K562 (cell line): ENCODE measurements around the gene CS. TPM values are rescaled to one million over a fixed set of nuclear protein-coding genes. Genes with fewer than 3 reads are reported as not detected.

Experiments used
- ATAC-seq: fragments of 200-7000 bp; cut with Tn5 transposase; 3 replicates; pipeline ENCODE4 v1.9.1; 2020; ENCODE audit warnings: moderate library complexity
- BruUV-seq: library from RNA; stranded (reverse); fragments of 400-500 nt; replicated peaks from 2 replicates; lab custom pipeline; 2021; lab: Mats Ljungman, UMichigan
- CTCF ChIA-PET: fragments of 300-600 bp; formaldehyde crosslinking; extraction: SDS; loops from one replicate; lab custom pipeline; 2021; ENCODE audit warnings: low intra/inter-chr PET ratio; lab: Yijun Ruan, JAX
- POLR2A ChIA-PET: fragments of 300-600, 350-650 bp; sonication (Branson Sonifier 250); formaldehyde crosslinking; extraction: SDS; loops from one replicate; lab custom pipeline; 2021; ENCODE audit warnings: antibody characterized with exemption, inconsistent platforms; lab: Yijun Ruan, JAX
- DNase-seq, 4 experiments: peaks; one replicate each; pipeline versions ENCODE4 v3.0.0 to v3.0.0-alpha.2; 2011 to 2018; ENCODE audit warnings: low spot score in 3 of 4, mixed read lengths in 3 of 4; ENCODE audit errors: extremely low read depth in 1 of 4
- FAIRE-seq: peaks from 2 replicates; lab custom pipeline; 2011; peaks lifted over from hg19 to GRCh38; lab: Jason Lieb, UNC
- H2AFZ ChIP-seq: 2 replicates; pipeline ENCODE4 v1.6.0; 2011; ENCODE audit warnings: low read depth, low read length, control low read depth, inconsistent platforms
- H3K27ac ChIP-seq: fragments of 200-600 bp; 3 replicates; pipeline ENCODE4 v1.8.0; 2011; ENCODE audit warnings: low read depth, mild to moderate bottlenecking, control low read depth, inconsistent platforms, low read length, moderate library complexity, mixed read lengths; ENCODE audit errors: extremely low read depth
- H3K27me3 ChIP-seq, 2 experiments: fragments of 300-600 bp in 1 of 2; 2 replicates in 1 of 2; 3 replicates in 1 of 2; pipeline versions ENCODE4 v1.6.0 to v1.8.0; 2011; ENCODE audit warnings: inconsistent platforms in 2 of 2, low read length in 2 of 2, mild to moderate bottlenecking in 1 of 2, mixed read lengths in 1 of 2, moderate library complexity in 1 of 2; ENCODE audit not compliant: control insufficient read depth in 2 of 2, insufficient read depth in 2 of 2
- H3K36me3 ChIP-seq: fragments of 300-600 bp; 3 replicates; pipeline ENCODE4 v1.8.0; 2011; ENCODE audit warnings: mild to moderate bottlenecking, low read length, inconsistent platforms; ENCODE audit not compliant: control insufficient read depth, insufficient read depth
- H3K4me1 ChIP-seq, 2 experiments: fragments of 200-600 bp in 1 of 2; replicated peaks in 1 of 2; 2 replicates in 1 of 2; 3 replicates in 1 of 2; pipeline versions ENCODE4 v1.5.1 to v1.8.0; 2011; ENCODE audit warnings: inconsistent platforms in 2 of 2, low read length in 2 of 2, mild to moderate bottlenecking in 1 of 2, mixed read lengths in 1 of 2, moderate library complexity in 1 of 2; ENCODE audit not compliant: control insufficient read depth in 2 of 2, insufficient read depth in 2 of 2
- H3K4me2 ChIP-seq: 2 replicates; pipeline ENCODE4 v1.6.1; 2011; ENCODE audit warnings: low read length, control low read depth, inconsistent platforms, mixed read lengths; ENCODE audit not compliant: insufficient read depth
- H3K4me3 ChIP-seq: fragments of 200-600 bp; sonication (generic), shearing (Covaris generic); 2 replicates; pipeline ENCODE4 v1.5.1; 2016; ENCODE audit warnings: control low read depth, inconsistent platforms
- H3K79me2 ChIP-seq: fragments of 200-600 bp; 3 replicates; pipeline ENCODE4 v1.8.0; 2011; ENCODE audit warnings: low read length, inconsistent platforms; ENCODE audit not compliant: control insufficient read depth, insufficient read depth
- H3K9ac ChIP-seq, 2 experiments: 2 replicates each; pipeline versions ENCODE4 v1.6.0 to v1.6.1; 2011; ENCODE audit warnings: low read depth in 2 of 2, low read length in 2 of 2, control low read depth in 1 of 2, inconsistent platforms in 1 of 2, mild to moderate bottlenecking in 1 of 2, mixed read lengths in 1 of 2; ENCODE audit not compliant: insufficient read depth in 1 of 2
- H3K9me1 ChIP-seq: one replicate; pipeline ENCODE4 v1.6.0; 2011; ENCODE audit warnings: inconsistent platforms, mild to moderate bottlenecking, low read length, moderate library complexity; ENCODE audit not compliant: control insufficient read depth, insufficient read depth
- H3K9me3 ChIP-seq: replicated peaks from 2 replicates; pipeline ENCODE4 v1.5.1; 2011; ENCODE audit warnings: low read depth, low read length, inconsistent platforms; ENCODE audit not compliant: control insufficient read depth, insufficient read depth
- H4K20me1 ChIP-seq: replicated peaks from 2 replicates; pipeline ENCODE4 v1.6.1; 2011; ENCODE audit warnings: low read length, inconsistent platforms, mixed read lengths; ENCODE audit not compliant: control insufficient read depth, insufficient read depth
- CXXC5 ChIP-seq: fragments of 250-450 bp; sonication (Bioruptor Pico); IDR thresholded peaks from 2 replicates; pipeline ENCODE4 v1.8.0; 2022; ENCODE audit warnings: inconsistent platforms, mild to moderate bottlenecking, moderate library complexity
- E2F6 ChIP-seq, 2 experiments: IDR thresholded peaks; 2 replicates each; pipeline ENCODE4 v1.6.1; 2011; ENCODE audit warnings: borderline replicate concordance in 1 of 2, control low read depth in 1 of 2, low read depth in 1 of 2, low read length in 1 of 2, mild to moderate bottlenecking in 1 of 2, mixed read lengths in 1 of 2, moderate library complexity in 1 of 2; ENCODE audit not compliant: insufficient read depth in 1 of 2, insufficient read length in 1 of 2, poor library complexity in 1 of 2, severe bottlenecking in 1 of 2; ENCODE audit errors: extremely low read depth in 1 of 2
- FOXA3 ChIP-seq, 2 experiments: fragments of 450-650 bp in 1 of 2; sonication (generic) in 1 of 2; formaldehyde crosslinking; IDR thresholded peaks in 1 of 2; conservative IDR thresholded peaks in 1 of 2; 2 replicates each; pipeline versions ENCODE4 v1.4.0 to v1.8.0; 2020 to 2022; ENCODE audit warnings: mild to moderate bottlenecking in 2 of 2, missing genetic modification reagents in 1 of 2
- FOXM1 ChIP-seq, 2 experiments: fragments of 450-650 bp in 1 of 2; sonication (generic) in 1 of 2; formaldehyde crosslinking in 1 of 2; IDR thresholded peaks; 2 replicates each; pipeline versions ENCODE4 v1.6.1 to v1.9.0; 2017 to 2022; ENCODE audit warnings: low read depth in 2 of 2, mild to moderate bottlenecking in 2 of 2, missing genetic modification reagents in 1 of 2, moderate library complexity in 1 of 2
- MED1 ChIP-seq: sonication (generic); formaldehyde crosslinking; IDR thresholded peaks from 2 replicates; pipeline ENCODE4 v1.8.1; 2023; ENCODE audit warnings: missing genetic modification reagents, borderline replicate concordance
- NR2C1 ChIP-seq, 2 experiments: fragments of 450-650 bp; IDR thresholded peaks; 2 replicates each; pipeline ENCODE4 v1.6.1; 2017; ENCODE audit warnings: mild to moderate bottlenecking in 2 of 2, antibody characterized with exemption in 1 of 2, inconsistent platforms in 1 of 2, missing compliant biosample characterization in 1 of 2, missing genetic modification characterization in 1 of 2
- NUFIP1 ChIP-seq: fragments of 450-650 bp; IDR thresholded peaks from 2 replicates; pipeline ENCODE4 v1.6.1; 2018; ENCODE audit not compliant: partially characterized antibody
- PHF20 ChIP-seq: fragments of 450-650 bp; IDR thresholded peaks from 2 replicates; pipeline ENCODE4 v1.6.1; 2018; ENCODE audit not compliant: partially characterized antibody
- SAP30 ChIP-seq: fragments of 200-600 bp; sonication (generic); IDR thresholded peaks from 2 replicates; pipeline ENCODE4 v1.6.1; 2012; ENCODE audit warnings: borderline replicate concordance, low read depth, mild to moderate bottlenecking, moderate library complexity, low read length, control low read depth, inconsistent platforms; ENCODE audit not compliant: insufficient read depth, poor library complexity, severe bottlenecking
- SRSF1 ChIP-seq: fragments of 200-400 bp; formaldehyde crosslinking; IDR thresholded peaks from 2 replicates; pipeline ENCODE4 v1.6.1; 2017; ENCODE audit warnings: mild to moderate bottlenecking, low read depth, low read length, moderate library complexity
- TAF1 ChIP-seq: IDR thresholded peaks from 2 replicates; pipeline ENCODE4 v1.6.1; 2011; ENCODE audit warnings: mild to moderate bottlenecking, low read length, moderate library complexity; ENCODE audit not compliant: insufficient read depth, control insufficient read depth, severe bottlenecking; ENCODE audit errors: extremely low read depth
- TSC22D4 ChIP-seq: fragments of 450-650 bp; IDR thresholded peaks from 2 replicates; pipeline ENCODE4 v1.6.1; 2016; ENCODE audit warnings: missing genetic modification characterization, missing biosample characterization, control low read depth
- ZNF224 ChIP-seq: sonication (generic); formaldehyde crosslinking; IDR thresholded peaks from 2 replicates; pipeline ENCODE4 v1.8.0; 2022; ENCODE audit warnings: mild to moderate bottlenecking, missing genetic modification reagents
- ZNF277 ChIP-seq: fragments of 250-450 bp; sonication (Bioruptor Pico); IDR thresholded peaks from 2 replicates; pipeline ENCODE4 v1.8.0; 2022; ENCODE audit warnings: inconsistent platforms, mild to moderate bottlenecking, moderate library complexity, borderline replicate concordance
- ZNF583 ChIP-seq: fragments of 250-450 bp; sonication (Bioruptor Pico); IDR thresholded peaks from 2 replicates; pipeline ENCODE4 v1.4.0; 2020
- in situ Hi-C: fragments of 300-500 bp; cut with MboI; formaldehyde crosslinking; loops from 4 replicates; pipeline ENCODE4 v1.15.0; 2018; ENCODE audit warnings: inconsistent platforms, mixed read lengths
- intact Hi-C: fragments of 100-400 bp; cut with micrococcal nuclease; formaldehyde crosslinking; loops from 2 replicates; pipeline ENCODE4 v1.14.2; 2022
- polyA plus RNA-seq, 8 experiments: library from polyadenylated mRNA; depleted of rRNA in 4 of 8; stranded (reverse) in 5 of 8; unstranded in 3 of 8; fragments of >200 nt; fragmentation: Nextera tagmentation in 2 of 8; fragmentation: Illumina TruSeq in 1 of 8; extraction: Ambion mirVana in 2 of 8; extraction: Trizol in 1 of 8; gene quantifications; 2 replicates each; pipeline versions ENCODE4 v1.2.1 to v1.2.3, GENCODE V29; 2011 to 2014; ENCODE audit warnings: inconsistent platforms in 1 of 8, missing spikeins in 1 of 8
- total RNA-seq, 7 experiments: library from RNA; depleted of rRNA in 6 of 7; stranded (reverse); fragments of >200 nt in 6 of 7; fragmentation: Illumina TruSeq in 2 of 7; extraction: Trizol in 2 of 7; gene quantifications; 2 replicates each; pipeline versions ENCODE4 v1.2.1 to v1.2.3, GENCODE V29; 2011 to 2021; ENCODE audit warnings: low replicate concordance in 1 of 7
- TF ChIP-seq, protein P1 (sequence below): fragments of 450-650 bp; IDR thresholded peaks from 2 replicates; pipeline ENCODE4 v1.7.1; 2018; ENCODE audit warnings: mild to moderate bottlenecking, low read depth; ENCODE audit not compliant: partially characterized antibody

The CS gene
- total and polyA plus RNA-seq, 9 of the 15 experiments (the other 6 are each of a cell fraction or from before 2014, with no cell fraction given), result 99.9 to 390 (median 149) TPM

- Histone ChIP-seq H3K9me1 (no peaks in the 10 kb centered on the region), H3K79me2 (peaks cover 4% of the 10 kb centered on the region; the same call in 1 of the 3 replicates), H3K4me1 (no peaks in the 10 kb centered on the region), H2AFZ (no peak overlapping the region), H3K9me3 (no peaks in the 10 kb centered on the region), H3K9ac (no peak overlapping the region), H3K4me3 (no peak overlapping the region), H3K27ac (no peak overlapping the region), H4K20me1 (no peaks in the 10 kb centered on the region), H3K36me3 (peaks cover 89% of the 10 kb centered on the region), H3K4me2 (no peak overlapping the region), H3K27me3 (no peaks in the 10 kb centered on the region)
- DNase-seq, result no peak
- BruUV-seq, result no TSS peak
- in situ Hi-C loops (no loop called here), intact Hi-C loops (no loop called here)
- ChIA-PET POLR2A (interaction anchor here (0.6 to 1.1 kb wide), 3 partner anchors 8 to 19 kb away, joined by 3 to 4 read pairs (median 3); partner anchors contain the start of gene CS), CTCF (no interaction called here)
- ATAC-seq, result no peak
- no peak for FAIRE-seq
- TF ChIP-seq TAF1, result no peak
- TF ChIP-seq, protein P1, sequence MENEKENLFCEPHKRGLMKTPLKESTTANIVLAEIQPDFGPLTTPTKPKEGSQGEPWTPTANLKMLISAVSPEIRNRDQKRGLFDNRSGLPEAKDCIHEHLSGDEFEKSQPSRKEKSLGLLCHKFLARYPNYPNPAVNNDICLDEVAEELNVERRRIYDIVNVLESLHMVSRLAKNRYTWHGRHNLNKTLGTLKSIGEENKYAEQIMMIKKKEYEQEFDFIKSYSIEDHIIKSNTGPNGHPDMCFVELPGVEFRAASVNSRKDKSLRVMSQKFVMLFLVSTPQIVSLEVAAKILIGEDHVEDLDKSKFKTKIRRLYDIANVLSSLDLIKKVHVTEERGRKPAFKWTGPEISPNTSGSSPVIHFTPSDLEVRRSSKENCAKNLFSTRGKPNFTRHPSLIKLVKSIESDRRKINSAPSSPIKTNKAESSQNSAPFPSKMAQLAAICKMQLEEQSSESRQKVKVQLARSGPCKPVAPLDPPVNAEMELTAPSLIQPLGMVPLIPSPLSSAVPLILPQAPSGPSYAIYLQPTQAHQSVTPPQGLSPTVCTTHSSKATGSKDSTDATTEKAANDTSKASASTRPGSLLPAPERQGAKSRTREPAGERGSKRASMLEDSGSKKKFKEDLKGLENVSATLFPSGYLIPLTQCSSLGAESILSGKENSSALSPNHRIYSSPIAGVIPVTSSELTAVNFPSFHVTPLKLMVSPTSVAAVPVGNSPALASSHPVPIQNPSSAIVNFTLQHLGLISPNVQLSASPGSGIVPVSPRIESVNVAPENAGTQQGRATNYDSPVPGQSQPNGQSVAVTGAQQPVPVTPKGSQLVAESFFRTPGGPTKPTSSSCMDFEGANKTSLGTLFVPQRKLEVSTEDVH, result no peak
- TF ChIP-seq NUFIP1, result no peak
- no peak for TF ChIP-seq MED1
- no peak for TF ChIP-seq NR2C1 (IDR thresholded peaks at IDR 0.05)
- no peak for TF ChIP-seq NR2C1 (tag; IDR thresholded peaks at IDR 0.05)
- TF ChIP-seq TSC22D4 (tag), result no peak
- no peak for TF ChIP-seq PHF20
- TF ChIP-seq SRSF1, result no peak
- TF ChIP-seq E2F6 (IDR thresholded peaks at IDR 0.05; ENCODE audit: borderline replicate concordance in 1 of 2, extremely low read depth in 1 of 2, insufficient read depth in 1 of 2, insufficient read length in 1 of 2, low read depth in 1 of 2, low read length in 1 of 2, poor library complexity in 1 of 2, severe bottlenecking in 1 of 2), result no peak
- TF ChIP-seq ZNF224, result no peak
- no peak for TF ChIP-seq ZNF583
- TF ChIP-seq ZNF277 (CRISPR knock-in tag), result no peak
- TF ChIP-seq FOXA3 (CRISPR knock-in tag; conservative IDR thresholded peaks at IDR 0.05 in 1 of 2, IDR thresholded peaks at IDR 0.05 in 1 of 2), result no peak
- no peak for TF ChIP-seq SAP30
- no peak for TF ChIP-seq CXXC5
- no peak for TF ChIP-seq FOXM1 (IDR thresholded peaks at IDR 0.05; ENCODE audit: low read depth)
- no peak for TF ChIP-seq FOXM1 (CRISPR knock-in tag; IDR thresholded peaks at IDR 0.05; ENCODE audit: low read depth)
Observed at GRCh38 chr12:56280849-56281248, 19.3 kb downstream of the CS start.
